Measurements from ENCODE around the gene GABRB2. TPM values are rescaled to one million over a fixed set of nuclear protein-coding genes. Genes with fewer than 3 reads are reported as not detected.
A peak's percentile ranks its signal among the peaks of the same experiment; 100 is the strongest.

The GABRB2 gene
- total and polyA plus RNA-seq, 8 donors: 0.05 to 0.41 (median 0.17) TPM; not detected in 3

- Histone ChIP-seq H3K27me3 (no peaks in the 10 kb centered on the region), H3K4me1 (no peaks in the 10 kb centered on the region), H3K36me3 (no peaks in the 10 kb centered on the region), H3K9me3 (no peaks in the 10 kb centered on the region), H3K4me3 (no peak overlapping the region), H3K27ac (no peak overlapping the region)
- intact Hi-C loops (cut with DNase I): no loop called here
- DNase-seq: peak in 1 of 6 donors; percentile 19
- FAIRE-seq: no peak
- ATAC-seq: peak in 3 of 4 donors; percentile 28 to 50 (median 44)
- WGBS, 2 donors: 46 to 52% methylated on average over 3 of the region's 3 CpGs
- no peak for TF ChIP-seq CTCF (IDR thresholded peaks at IDR 0.05)
These were observed 232.5 kb downstream of the GABRB2 start for GRCh38 chr5:161314033-161314432.

GRCh38 chr5:161312882-161313281 is 233.6 kb downstream of the GABRB2 start:
- 64 to 73% methylated on average over 5 of the region's 5 CpGs for WGBS, 2 donors
- no peak overlapping the region for H3K27ac ChIP-seq
- no peaks in the 10 kb centered on the region for H3K4me1 ChIP-seq
- no peak overlapping the region for H3K4me3 ChIP-seq
- H3K36me3 ChIP-seq: no peaks in the 10 kb centered on the region
- no peak for ATAC-seq
- no peaks in the 10 kb centered on the region for H3K27me3 ChIP-seq
- intact Hi-C loops (cut with DNase I): no loop called here
- no peaks in the 10 kb centered on the region for H3K9me3 ChIP-seq
- TF ChIP-seq CTCF (IDR thresholded peaks at IDR 0.05): no peak
- no peak for DNase-seq
- FAIRE-seq: no peak

GRCh38 chr5:161311965-161312364 is 234.6 kb downstream of the GABRB2 start:
- intact Hi-C loops (cut with DNase I): no loop called here
- H3K36me3 ChIP-seq: no peaks in the 10 kb centered on the region
- 91 to 96% methylated on average over 3 of the region's 3 CpGs for WGBS, 2 donors
- no peaks in the 10 kb centered on the region for H3K4me1 ChIP-seq
- TF ChIP-seq CTCF (IDR thresholded peaks at IDR 0.05): no peak
- H3K4me3 ChIP-seq: no peak overlapping the region
- ATAC-seq (no peak), DNase-seq (no peak), FAIRE-seq (no peak)
- H3K27me3 ChIP-seq: no peaks in the 10 kb centered on the region
- no peaks in the 10 kb centered on the region for H3K9me3 ChIP-seq
- no peak overlapping the region for H3K27ac ChIP-seq

GRCh38 chr5:161311146-161311708 is 235.3 kb downstream of the GABRB2 start:
- Histone ChIP-seq H3K36me3 (no peaks in the 10 kb centered on the region), H3K27ac (no peak overlapping the region), H3K4me1 (no peaks in the 10 kb centered on the region), H3K9me3 (no peaks in the 10 kb centered on the region), H3K4me3 (no peak overlapping the region), H3K27me3 (no peaks in the 10 kb centered on the region)
- intact Hi-C loops (cut with DNase I): no loop called here
- 88 to 93% methylated on average over 2 of the region's 2 CpGs for WGBS, 2 donors
- ATAC-seq (no peak), DNase-seq (no peak), FAIRE-seq (no peak)
- TF ChIP-seq CTCF (IDR thresholded peaks at IDR 0.05): no peak

GRCh38 chr5:161306351-161306995 is 240.1 kb downstream of the GABRB2 start:
- Histone ChIP-seq H3K36me3 (no peaks in the 10 kb centered on the region), H3K27me3 (no peaks in the 10 kb centered on the region), H3K9me3 (no peaks in the 10 kb centered on the region), H3K4me1 (no peaks in the 10 kb centered on the region), H3K27ac (no peak overlapping the region), H3K4me3 (no peak overlapping the region)
- ATAC-seq: no peak
- FAIRE-seq: no peak
- no peak for DNase-seq
- WGBS, 2 donors: 37 to 60% methylated on average over 4 of the region's 4 CpGs
- TF ChIP-seq CTCF (IDR thresholded peaks at IDR 0.05): no peak
- intact Hi-C loops (cut with DNase I): no loop called here

All from pancreas (tissue), 10 donors.